Loucy (cell line): ENCODE measurements around the gene TNFSF8.

Source experiments
- H2AFZ ChIP-seq: fragments of 200-600 bp; sonication (generic); 2 replicates; pipeline ENCODE4 v1.6.0; 2016; ENCODE audit warnings: antibody characterized with exemption, mild to moderate bottlenecking, low read length, moderate library complexity
- H3F3A ChIP-seq: fragments of 200-600 bp; 2 replicates; pipeline ENCODE4 v1.6.0; 2016; ENCODE audit warnings: antibody characterized with exemption, low read depth, mild to moderate bottlenecking
- H3K27me3 ChIP-seq: fragments of 200-600 bp; sonication (generic); 2 replicates; pipeline ENCODE4 v1.6.1; 2014; ENCODE audit warnings: low read length, mild to moderate bottlenecking; ENCODE audit not compliant: insufficient read depth, poor library complexity, severe bottlenecking
- H3K36me3 ChIP-seq: fragments of 200-600 bp; sonication (generic); 2 replicates; pipeline ENCODE4 v1.6.1; 2016; ENCODE audit warnings: low read length; ENCODE audit not compliant: insufficient read depth
- H3K4me1 ChIP-seq: fragments of 200-600 bp; sonication (generic); 2 replicates; pipeline ENCODE4 v1.5.1; 2014; ENCODE audit warnings: low read length, mild to moderate bottlenecking; ENCODE audit not compliant: insufficient read depth, poor library complexity, severe bottlenecking
- H3K4me2 ChIP-seq: fragments of 200-600 bp; sonication (generic); 2 replicates; pipeline ENCODE4 v1.6.0; 2014; ENCODE audit warnings: antibody characterized with exemption, low read length, low read depth, mild to moderate bottlenecking; ENCODE audit not compliant: poor library complexity, severe bottlenecking
- H3K4me3 ChIP-seq: fragments of 200-600 bp; sonication (generic); 2 replicates; pipeline ENCODE4 v1.5.1; 2014; ENCODE audit warnings: low read length, mild to moderate bottlenecking, mixed read lengths; ENCODE audit not compliant: poor library complexity, severe bottlenecking
- H3K79me2 ChIP-seq: fragments of 200-600 bp; sonication (generic); 2 replicates; pipeline ENCODE4 v1.6.1; 2014; ENCODE audit warnings: low read length; ENCODE audit not compliant: insufficient read depth
- H3K9ac ChIP-seq: fragments of 200-600 bp; sonication (generic); 2 replicates; pipeline ENCODE4 v1.6.0; 2014; ENCODE audit warnings: mild to moderate bottlenecking, low read depth, low read length, moderate library complexity; ENCODE audit not compliant: poor library complexity, severe bottlenecking
- H3K9me2 ChIP-seq: fragments of 200-600 bp; sonication (generic); replicated peaks from 2 replicates; pipeline ENCODE4 v1.6.1; 2016; ENCODE audit warnings: low read depth, low read length, mixed read lengths
- H3K9me3 ChIP-seq: fragments of 200-600 bp; sonication (generic); 2 replicates; pipeline ENCODE4 v1.6.1; 2014; ENCODE audit warnings: mild to moderate bottlenecking, antibody characterized with exemption, low read length, low read depth; ENCODE audit not compliant: insufficient read depth
- H4K20me1 ChIP-seq: fragments of 200-600 bp; sonication (generic); 2 replicates; pipeline ENCODE4 v1.6.0; 2014; ENCODE audit warnings: antibody characterized with exemption, low read length, mild to moderate bottlenecking; ENCODE audit not compliant: insufficient read depth, poor library complexity, severe bottlenecking
- EZH2phosphoT487 ChIP-seq: fragments of 200-600 bp; IDR thresholded peaks from 2 replicates; pipeline ENCODE4 v1.6.1; 2018; ENCODE audit warnings: antibody characterized with exemption, mild to moderate bottlenecking, moderate library complexity, borderline replicate concordance
- TF ChIP-seq, protein P1 (sequence below): fragments of 200-600 bp; sonication (generic); conservative IDR thresholded peaks from 2 replicates; pipeline ENCODE4 v1.5.1; 2014; ENCODE audit warnings: mild to moderate bottlenecking, antibody characterized with exemption, low read length

TNFSF8 gene

DNA sequence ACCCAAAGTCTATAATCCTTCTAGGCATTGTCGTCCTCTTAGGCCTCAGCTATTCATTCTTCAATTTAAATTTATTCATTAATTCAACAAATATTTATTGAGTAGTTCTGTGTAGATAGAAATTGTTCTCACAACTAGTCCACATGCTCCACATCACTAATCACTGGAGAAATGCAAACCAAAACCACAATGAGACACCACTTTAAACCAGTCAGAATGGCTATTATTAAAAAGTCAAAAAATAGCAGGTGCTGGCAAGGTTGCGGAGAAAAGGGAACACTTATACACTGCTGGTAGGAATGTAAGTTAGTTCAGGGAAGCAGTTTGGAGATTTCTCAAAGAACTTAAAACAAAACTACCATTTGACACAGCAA, 73.5 kb downstream of the TNFSF8 start:
- H3K4me3 ChIP-seq, result no peak overlapping the region
- no peak overlapping the region for H3K9ac ChIP-seq
- H2AFZ ChIP-seq, result no peak overlapping the region
- H4K20me1 ChIP-seq, result no peaks in the 10 kb centered on the region
- H3K9me2 ChIP-seq, result no peaks in the 10 kb centered on the region
- H3K36me3 ChIP-seq, result no peaks in the 10 kb centered on the region
- H3F3A ChIP-seq, result no peaks in the 10 kb centered on the region
- H3K4me2 ChIP-seq, result no peak overlapping the region
- H3K4me1 ChIP-seq, result peaks cover 5% of the 10 kb centered on the region
- no peaks in the 10 kb centered on the region for H3K27me3 ChIP-seq
- TF ChIP-seq, protein P1, sequence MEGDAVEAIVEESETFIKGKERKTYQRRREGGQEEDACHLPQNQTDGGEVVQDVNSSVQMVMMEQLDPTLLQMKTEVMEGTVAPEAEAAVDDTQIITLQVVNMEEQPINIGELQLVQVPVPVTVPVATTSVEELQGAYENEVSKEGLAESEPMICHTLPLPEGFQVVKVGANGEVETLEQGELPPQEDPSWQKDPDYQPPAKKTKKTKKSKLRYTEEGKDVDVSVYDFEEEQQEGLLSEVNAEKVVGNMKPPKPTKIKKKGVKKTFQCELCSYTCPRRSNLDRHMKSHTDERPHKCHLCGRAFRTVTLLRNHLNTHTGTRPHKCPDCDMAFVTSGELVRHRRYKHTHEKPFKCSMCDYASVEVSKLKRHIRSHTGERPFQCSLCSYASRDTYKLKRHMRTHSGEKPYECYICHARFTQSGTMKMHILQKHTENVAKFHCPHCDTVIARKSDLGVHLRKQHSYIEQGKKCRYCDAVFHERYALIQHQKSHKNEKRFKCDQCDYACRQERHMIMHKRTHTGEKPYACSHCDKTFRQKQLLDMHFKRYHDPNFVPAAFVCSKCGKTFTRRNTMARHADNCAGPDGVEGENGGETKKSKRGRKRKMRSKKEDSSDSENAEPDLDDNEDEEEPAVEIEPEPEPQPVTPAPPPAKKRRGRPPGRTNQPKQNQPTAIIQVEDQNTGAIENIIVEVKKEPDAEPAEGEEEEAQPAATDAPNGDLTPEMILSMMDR, result no peak
- no peak for TF ChIP-seq EZH2phosphoT487
- no peaks in the 10 kb centered on the region for H3K79me2 ChIP-seq
- H3K9me3 ChIP-seq, result no peaks in the 10 kb centered on the region

DNA sequence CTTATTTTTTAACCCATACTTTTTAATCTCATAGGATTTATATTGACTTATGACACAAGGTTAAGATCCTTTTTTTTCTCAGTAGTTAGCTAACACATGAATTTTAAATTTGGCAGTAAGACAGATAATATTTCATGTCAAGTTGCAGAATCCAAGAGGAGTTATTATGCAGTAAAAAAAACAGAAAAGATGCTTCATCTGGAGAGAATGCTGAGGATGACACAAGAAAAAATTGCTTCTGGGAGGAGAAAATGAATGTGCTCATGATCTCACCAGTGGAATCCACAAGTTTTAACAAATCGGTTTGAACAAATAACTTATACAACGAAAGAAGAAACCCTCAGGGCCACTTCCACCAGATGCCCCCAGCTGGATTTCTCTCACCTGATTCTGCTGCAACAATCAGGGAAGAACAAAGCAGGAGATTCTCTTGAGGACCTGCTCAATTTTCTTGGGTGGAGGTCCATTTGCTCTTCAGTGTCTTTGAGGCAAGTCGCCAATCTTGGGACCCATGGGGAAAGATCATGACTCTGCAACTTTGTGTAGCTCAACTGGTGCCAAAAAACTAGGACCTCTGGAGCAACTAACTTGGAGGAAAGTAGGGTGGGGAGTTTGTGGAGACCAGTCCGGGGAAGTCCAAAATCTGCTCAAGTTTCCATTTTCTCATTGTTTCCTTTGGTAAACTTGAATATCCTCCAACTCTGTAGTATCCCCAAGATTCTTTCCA, 74.0 kb downstream of the TNFSF8 start:
- no peak overlapping the region for H2AFZ ChIP-seq
- TF ChIP-seq, protein P1, result no peak
- TF ChIP-seq EZH2phosphoT487, result no peak
- no peak overlapping the region for H3K4me2 ChIP-seq

DNA sequence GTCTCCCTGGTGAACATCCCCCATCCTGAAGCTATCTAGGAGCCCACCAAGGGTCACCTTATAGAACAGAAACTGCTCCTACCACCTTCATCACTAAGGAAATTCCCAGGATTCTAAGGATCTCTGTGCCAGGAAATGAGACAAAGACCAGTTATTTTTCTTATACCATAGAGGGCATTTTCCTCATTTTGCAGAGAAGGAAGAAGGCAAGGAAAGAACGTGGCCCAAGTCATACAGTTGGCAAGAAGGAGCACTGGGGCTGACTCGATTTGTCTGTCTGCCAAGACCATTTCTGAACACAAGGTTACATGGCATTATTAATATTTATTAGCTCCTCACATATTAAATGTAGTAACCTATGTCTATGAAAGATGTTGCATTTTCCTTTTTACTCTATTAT, 74.9 kb downstream of the TNFSF8 start:
- Histone ChIP-seq H3K4me1 (peaks cover 19% of the 10 kb centered on the region), H3K27me3 (no peaks in the 10 kb centered on the region), H3K79me2 (no peaks in the 10 kb centered on the region), H3K4me3 (no peak overlapping the region), H3K36me3 (no peaks in the 10 kb centered on the region), H3K9me2 (no peaks in the 10 kb centered on the region), H2AFZ (no peak overlapping the region), H4K20me1 (no peaks in the 10 kb centered on the region), H3K9me3 (no peaks in the 10 kb centered on the region), H3K9ac (no peak overlapping the region), H3F3A (no peaks in the 10 kb centered on the region), H3K4me2 (no peak overlapping the region)
- no peak for TF ChIP-seq EZH2phosphoT487
- TF ChIP-seq, protein P1, result no peak

More for the DNA sequence above, 74.0 kb downstream of the TNFSF8 start:
- no peak overlapping the region for H3K4me3 ChIP-seq
- H3K79me2 ChIP-seq, result no peaks in the 10 kb centered on the region
- H3F3A ChIP-seq, result no peaks in the 10 kb centered on the region
- no peaks in the 10 kb centered on the region for H3K36me3 ChIP-seq
- peaks cover 11% of the 10 kb centered on the region for H3K4me1 ChIP-seq
- no peaks in the 10 kb centered on the region for H3K9me3 ChIP-seq
- H3K9ac ChIP-seq, result no peak overlapping the region
- no peaks in the 10 kb centered on the region for H3K9me2 ChIP-seq
- H4K20me1 ChIP-seq, result no peaks in the 10 kb centered on the region
- H3K27me3 ChIP-seq, result no peaks in the 10 kb centered on the region
